ENCODE measurements around the gene KIF3C.
"Not testable (repeated sequence)": the region's sequence is repeated elsewhere in the genome, so short reads cannot be mapped to it uniquely, and the experiment has no call there.

KIF3C gene

GRCh38 chr2:25958611-25959010, 23.7 kb downstream of the KIF3C start:
- not testable (repeated sequence) for DNase-seq

- no peak for DNase-seq
These were observed 24.6 kb downstream of the KIF3C start for GRCh38 chr2:25957743-25958142.

- no peak for DNase-seq
These were observed 26.3 kb downstream of the KIF3C start for GRCh38 chr2:25955869-25956535.

- no peak for DNase-seq
These were observed 27.3 kb downstream of the KIF3C start for GRCh38 chr2:25955036-25955435.

- no peak for DNase-seq
These were observed 28.0 kb downstream of the KIF3C start for GRCh38 chr2:25954199-25954752.

GRCh38 chr2:25951071-25951547, 31.2 kb downstream of the KIF3C start:
- DNase-seq: peak; percentile 84

- no peak for DNase-seq
These were observed 33.9 kb downstream of the KIF3C start for GRCh38 chr2:25948437-25948836.

GRCh38 chr2:25941042-25941441, 41.3 kb downstream of the KIF3C start:
- no peak for DNase-seq

- DNase-seq: no peak
These were observed 43.0 kb downstream of the KIF3C start for GRCh38 chr2:25939257-25939668.

- no peak for DNase-seq
These were observed 44.0 kb downstream of the KIF3C start for GRCh38 chr2:25938345-25938744.

GRCh38 chr2:25936889-25937545, 45.3 kb downstream of the KIF3C start:
- DNase-seq: no peak

GRCh38 chr2:25933622-25934021, 48.7 kb downstream of the KIF3C start:
- DNase-seq: no peak

- no peak for DNase-seq
These were observed 52.4 kb downstream of the KIF3C start for GRCh38 chr2:25929789-25930473.

GRCh38 chr2:25928668-25929067, 53.6 kb downstream of the KIF3C start:
- DNase-seq: no peak

GRCh38 chr2:25926984-25927756, 55.1 kb downstream of the KIF3C start:
- peak; percentile 54 for DNase-seq

GRCh38 chr2:25922501-25922900, 59.8 kb downstream of the KIF3C start:
- DNase-seq: no peak

GRCh38 chr2:25920786-25921415, 61.4 kb downstream of the KIF3C start:
- DNase-seq: no peak

GRCh38 chr2:25920336-25920735, 62.0 kb downstream of the KIF3C start:
- no peak for DNase-seq

- no peak for DNase-seq
These were observed 64.5 kb downstream of the KIF3C start for GRCh38 chr2:25917832-25918231.

- DNase-seq: not testable (repeated sequence)
These were observed 64.9 kb downstream of the KIF3C start for GRCh38 chr2:25917411-25917810.

- DNase-seq: peak; percentile 76
These were observed 66.1 kb downstream of the KIF3C start for GRCh38 chr2:25915944-25916772.

Measured in activated CD4-positive, alpha-beta T cell treated with anti-CD3 and anti-CD28 coated beads, Interleukin-2, Interleukin-6, amounts not matched to agents 100 ng/mL and 50 ng/mL, durations not matched to agents 16 hours and 8 hours (primary cell).